ENCODE results near the gene MCOLN3.
"Not testable (repeated sequence)": the region's sequence is repeated elsewhere in the genome, so short reads cannot be mapped to it uniquely, and the experiment has no call there.

The MCOLN3 gene

GRCh38 chr1:85047472-85048295 lies 616 bp downstream of the MCOLN3 start:
- FAIRE-seq: no peak

- FAIRE-seq: no peak
Observed at GRCh38 chr1:85047144-85047471, 1.2 kb downstream of the MCOLN3 start.

GRCh38 chr1:85042413-85042812 lies 5.9 kb downstream of the MCOLN3 start:
- no peak for FAIRE-seq

- no peak for FAIRE-seq
Observed at GRCh38 chr1:85041793-85042192, 6.5 kb downstream of the MCOLN3 start.

GRCh38 chr1:85033221-85033620 lies 15.1 kb downstream of the MCOLN3 start:
- FAIRE-seq: no peak

- FAIRE-seq: no peak
Observed at GRCh38 chr1:85030536-85030935, 17.8 kb downstream of the MCOLN3 start.

- FAIRE-seq: no peak
Observed at GRCh38 chr1:85028151-85028550, 20.1 kb downstream of the MCOLN3 start.

- FAIRE-seq: no peak
Observed at GRCh38 chr1:85027242-85027983, 20.9 kb downstream of the MCOLN3 start.

GRCh38 chr1:85025940-85026339 lies 22.4 kb downstream of the MCOLN3 start:
- FAIRE-seq: no peak

- FAIRE-seq: no peak
Observed at GRCh38 chr1:85024736-85025135, 23.6 kb downstream of the MCOLN3 start.

GRCh38 chr1:85022700-85023099 lies 25.6 kb downstream of the MCOLN3 start:
- no peak for FAIRE-seq

- peak; percentile 76 for FAIRE-seq
Observed at GRCh38 chr1:85019994-85020393, 28.3 kb downstream of the MCOLN3 start.

GRCh38 chr1:85015826-85016225 lies 32.5 kb downstream of the MCOLN3 start:
- no peak for FAIRE-seq

- not testable (repeated sequence) for FAIRE-seq
Observed at GRCh38 chr1:85005641-85006040, 42.7 kb downstream of the MCOLN3 start.

- FAIRE-seq: no peak
Observed at GRCh38 chr1:85001742-85002141, 46.6 kb downstream of the MCOLN3 start.

GRCh38 chr1:84998642-84999280 lies 49.5 kb downstream of the MCOLN3 start:
- FAIRE-seq: no peak

- FAIRE-seq: no peak
Observed at GRCh38 chr1:84997667-84998600, 50.4 kb downstream of the MCOLN3 start.

- no peak for FAIRE-seq
Observed at GRCh38 chr1:84996846-84997666, 51.2 kb downstream of the MCOLN3 start, which contains the start of gene MCOLN2. MCOLN2 (minus strand) TSS chr1:84997113; CDS start chr1:84996872, 241 bp downstream.

- no peak for FAIRE-seq
Observed at GRCh38 chr1:84995484-84996334, 52.6 kb downstream of the MCOLN3 start.

GRCh38 chr1:84991097-84991920 lies 57.0 kb downstream of the MCOLN3 start:
- no peak for FAIRE-seq
